Cardiac muscle cell (in vitro differentiated cells and primary cell): ENCODE data around the gene TMEM204. TPM values are rescaled to one million over a fixed set of nuclear protein-coding genes. Genes with fewer than 3 reads are reported as not detected.
A peak's percentile ranks its signal among the peaks of the same experiment; 100 is the strongest.

ENCODE experiments used
- DNase-seq, 2 donors: peaks; one replicate each; pipeline versions ENCODE4 v3.0.0 to v3.0.0-alpha.2; 2010 to 2017; ENCODE audit warnings: low read depth in 1 of 2, low spot score in 1 of 2
- H3K27ac ChIP-seq: fragments of 200-600 bp; sonication (generic); 2 replicates; pipeline ENCODE4 v1.5.1; 2016
- H3K27me3 ChIP-seq: fragments of 200-600 bp; sonication (generic); 2 replicates; pipeline ENCODE4 v1.6.0; 2016; ENCODE audit warnings: control low read depth
- H3K36me3 ChIP-seq: fragments of 200-600 bp; sonication (generic); 2 replicates; pipeline ENCODE4 v1.5.1; 2016; ENCODE audit warnings: control low read depth
- H3K4me1 ChIP-seq: fragments of 200-600 bp; sonication (generic); 2 replicates; pipeline ENCODE4 v1.8.1; 2017; ENCODE audit warnings: low read depth, mild to moderate bottlenecking, mixed run types
- H3K4me3 ChIP-seq: fragments of 200-600 bp; sonication (generic); 2 replicates; pipeline ENCODE4 v1.5.1; 2016; ENCODE audit warnings: mild to moderate bottlenecking
- H3K9me3 ChIP-seq: fragments of 200-600 bp; sonication (generic); 2 replicates; pipeline ENCODE4 v1.5.1; 2017; ENCODE audit warnings: low read depth, mild to moderate bottlenecking, control low read depth
- polyA plus RNA-seq: library from polyadenylated mRNA; unstranded; fragments of >200 nt; fragmentation: Nextera tagmentation; extraction: Ambion mirVana; gene quantifications from 2 replicates; pipeline ENCODE4 v1.2.1, GENCODE V29; 2016
- total RNA-seq: library from RNA; depleted of rRNA; stranded (reverse); fragments of >200 nt; gene quantifications from 2 replicates; pipeline ENCODE4 v1.2.3, GENCODE V29; 2016
- TF ChIP-seq, protein P1 (sequence below): IDR thresholded peaks from 2 replicates; pipeline ENCODE4 v1.5.1; 2012; ENCODE audit warnings: low read depth, mild to moderate bottlenecking, low read length

The TMEM204 gene
- total and polyA plus RNA-seq, 2 experiments from 2014 or later: 0.44 to 0.83 TPM

DNA sequence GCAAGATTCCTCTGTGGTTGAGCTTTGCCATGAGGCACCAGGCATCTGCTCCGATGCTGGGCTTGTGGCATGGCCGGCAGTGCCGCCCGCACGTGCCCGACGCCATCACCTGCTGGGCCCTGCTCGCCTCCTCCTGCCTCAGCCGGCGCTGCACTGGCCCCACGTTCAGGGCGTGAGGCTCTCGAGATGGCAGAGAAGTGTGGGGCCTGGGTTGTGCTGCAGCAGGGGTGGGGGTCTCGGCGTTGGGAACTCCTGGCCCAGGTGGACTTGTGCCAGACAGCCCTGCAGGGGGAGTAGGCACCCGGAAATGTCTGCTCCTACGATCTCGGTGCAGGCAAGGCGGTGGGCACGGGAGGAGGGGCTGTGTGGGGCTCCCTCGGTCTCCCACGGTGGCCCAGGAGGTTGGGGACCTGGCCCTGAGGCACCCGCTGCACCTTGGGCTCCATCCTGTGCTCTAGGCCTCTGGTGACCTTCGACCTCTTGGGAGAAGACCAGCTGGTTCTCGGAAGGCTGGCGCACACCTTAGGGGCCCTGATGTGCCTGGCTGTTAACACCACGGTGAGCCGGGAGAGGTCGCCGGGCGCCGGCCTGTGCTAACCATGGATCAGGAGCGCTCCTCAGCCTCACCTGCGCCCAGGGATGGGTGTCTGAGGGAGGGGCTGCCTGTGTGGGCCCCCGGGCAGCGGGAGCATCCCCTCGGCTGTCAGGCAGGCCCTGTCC, 26.8 kb upstream of the TMEM204 start:
- no peak for DNase-seq
- H3K27me3 ChIP-seq: no peaks in the 10 kb centered on the region
- no peaks in the 10 kb centered on the region for H3K9me3 ChIP-seq
- TF ChIP-seq, protein P1, sequence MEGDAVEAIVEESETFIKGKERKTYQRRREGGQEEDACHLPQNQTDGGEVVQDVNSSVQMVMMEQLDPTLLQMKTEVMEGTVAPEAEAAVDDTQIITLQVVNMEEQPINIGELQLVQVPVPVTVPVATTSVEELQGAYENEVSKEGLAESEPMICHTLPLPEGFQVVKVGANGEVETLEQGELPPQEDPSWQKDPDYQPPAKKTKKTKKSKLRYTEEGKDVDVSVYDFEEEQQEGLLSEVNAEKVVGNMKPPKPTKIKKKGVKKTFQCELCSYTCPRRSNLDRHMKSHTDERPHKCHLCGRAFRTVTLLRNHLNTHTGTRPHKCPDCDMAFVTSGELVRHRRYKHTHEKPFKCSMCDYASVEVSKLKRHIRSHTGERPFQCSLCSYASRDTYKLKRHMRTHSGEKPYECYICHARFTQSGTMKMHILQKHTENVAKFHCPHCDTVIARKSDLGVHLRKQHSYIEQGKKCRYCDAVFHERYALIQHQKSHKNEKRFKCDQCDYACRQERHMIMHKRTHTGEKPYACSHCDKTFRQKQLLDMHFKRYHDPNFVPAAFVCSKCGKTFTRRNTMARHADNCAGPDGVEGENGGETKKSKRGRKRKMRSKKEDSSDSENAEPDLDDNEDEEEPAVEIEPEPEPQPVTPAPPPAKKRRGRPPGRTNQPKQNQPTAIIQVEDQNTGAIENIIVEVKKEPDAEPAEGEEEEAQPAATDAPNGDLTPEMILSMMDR: no peak
- no peak overlapping the region for H3K4me3 ChIP-seq
- H3K27ac ChIP-seq: no peak overlapping the region
- H3K4me1 ChIP-seq: peaks cover 9% of the 10 kb centered on the region
- H3K36me3 ChIP-seq: peaks cover 13% of the 10 kb centered on the region

DNA sequence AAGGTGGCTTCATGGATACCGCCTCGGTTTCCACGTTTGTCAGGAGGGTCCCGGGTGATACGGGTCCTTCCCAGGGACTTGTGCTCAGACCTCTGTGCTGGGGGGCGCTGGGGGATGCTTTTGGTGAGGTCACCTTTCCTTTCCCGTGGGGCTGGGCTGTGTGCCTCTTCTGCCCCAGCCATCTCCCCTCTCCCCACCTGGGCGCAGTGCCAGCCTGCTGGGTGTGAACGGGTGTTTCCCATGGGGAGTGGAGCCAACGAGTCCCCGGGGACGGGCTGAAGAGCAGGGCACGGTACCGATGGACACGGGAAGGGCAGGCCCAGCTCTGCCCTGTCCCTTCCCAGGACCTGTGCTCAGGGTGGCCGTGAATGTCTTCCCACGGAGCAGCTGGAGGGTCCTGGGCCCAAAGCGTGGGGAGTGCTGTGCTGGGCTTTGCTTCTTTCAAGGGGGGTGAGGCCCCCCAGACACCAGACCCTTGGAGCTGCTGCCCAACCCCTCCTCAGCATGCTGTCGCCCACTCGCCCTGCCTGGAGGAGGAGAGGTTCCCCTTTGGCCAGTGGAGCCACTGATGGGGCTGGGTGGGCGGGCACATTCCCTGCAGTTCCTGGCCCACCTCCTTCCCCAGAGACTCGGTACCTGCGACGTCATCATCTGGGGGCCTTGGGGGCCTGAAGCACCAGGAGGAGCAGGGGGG, 24.8 kb upstream of the TMEM204 start:
- TF ChIP-seq, protein P1: no peak
- no peaks in the 10 kb centered on the region for H3K36me3 ChIP-seq
- no peak for DNase-seq
- H3K27me3 ChIP-seq: no peaks in the 10 kb centered on the region
- H3K4me3 ChIP-seq: no peak overlapping the region
- peaks cover 9% of the 10 kb centered on the region for H3K4me1 ChIP-seq
- H3K9me3 ChIP-seq: no peaks in the 10 kb centered on the region
- peak overlapping the region; percentile 92 for H3K27ac ChIP-seq

DNA sequence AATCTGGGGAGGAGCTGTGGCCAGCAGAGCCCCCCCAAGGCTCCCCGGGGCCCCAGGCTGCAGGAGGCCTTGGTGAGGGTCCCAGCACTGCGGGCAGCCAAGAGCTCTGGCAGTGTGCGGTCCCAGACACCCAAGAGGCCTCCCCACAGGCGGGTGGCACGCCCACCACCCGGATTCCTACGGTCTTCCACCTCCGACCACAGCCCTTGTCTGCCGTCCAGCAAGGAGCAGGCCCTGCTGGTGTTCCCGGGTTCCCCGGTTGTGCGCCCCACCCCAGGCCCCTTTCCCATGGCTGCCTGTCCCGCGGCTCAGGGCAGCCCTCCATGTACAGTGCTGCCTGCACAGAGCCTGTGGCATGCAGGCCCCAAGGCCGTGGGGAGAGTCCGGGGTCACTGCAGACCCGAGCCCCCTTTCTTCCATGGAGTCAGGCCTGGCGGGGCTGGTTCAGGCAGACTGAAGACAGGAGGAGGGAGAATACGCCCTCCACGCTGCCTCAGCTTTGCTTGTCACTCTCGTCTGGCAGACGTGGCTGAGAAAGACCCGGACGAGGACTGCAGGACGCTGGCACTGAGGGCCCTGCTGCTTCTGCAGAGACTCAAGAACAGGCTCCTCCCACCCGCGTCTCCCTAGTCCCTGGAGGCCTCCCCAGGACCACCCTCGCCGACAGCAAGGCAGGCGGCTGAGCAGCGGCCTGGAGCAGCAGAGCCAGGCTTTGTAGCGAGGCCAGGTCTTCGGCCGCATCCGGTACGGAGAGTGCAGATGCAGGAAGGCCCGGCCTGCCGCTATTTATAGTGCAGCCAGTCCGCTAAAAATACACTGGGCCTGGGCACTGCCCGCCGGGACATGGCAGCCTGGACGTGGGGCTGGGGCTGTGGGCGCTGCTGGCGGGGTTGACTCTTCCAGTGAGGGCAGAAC, 23.9 kb upstream of the TMEM204 start:
- H3K4me3 ChIP-seq: no peak overlapping the region
- H3K27me3 ChIP-seq: no peaks in the 10 kb centered on the region
- H3K9me3 ChIP-seq: no peaks in the 10 kb centered on the region
- peak in 1 of 2 donors; percentile 56 for DNase-seq
- peaks cover 9% of the 10 kb centered on the region for H3K4me1 ChIP-seq
- no peaks in the 10 kb centered on the region for H3K36me3 ChIP-seq
- TF ChIP-seq, protein P1: no peak
- peak overlapping the region; percentile 92 for H3K27ac ChIP-seq

DNA sequence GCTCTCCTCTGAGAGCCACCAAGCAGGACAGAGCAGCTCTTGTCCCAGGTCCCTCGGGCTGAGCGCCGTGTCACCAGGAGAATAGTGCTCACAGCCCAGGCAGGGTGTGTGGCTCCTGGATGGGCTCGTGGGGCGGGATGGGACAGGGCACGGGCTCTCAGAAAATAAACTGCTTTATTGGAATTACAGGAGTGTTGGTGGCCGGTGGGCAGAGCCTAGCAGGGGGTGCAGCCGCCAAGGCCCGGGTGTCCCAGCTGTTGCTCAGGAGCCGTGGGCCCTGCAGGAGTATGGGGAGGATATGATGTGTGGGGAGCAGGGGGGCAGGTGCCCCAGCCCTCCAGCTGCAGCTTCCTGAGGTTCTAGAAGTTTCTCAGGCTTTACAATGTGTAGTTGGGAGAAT, 23.2 kb upstream of the TMEM204 start:
- H3K4me1 ChIP-seq: peaks cover 9% of the 10 kb centered on the region
- H3K27ac ChIP-seq: peak overlapping the region; percentile 92
- no peak for DNase-seq
- H3K36me3 ChIP-seq: no peaks in the 10 kb centered on the region
- H3K9me3 ChIP-seq: no peaks in the 10 kb centered on the region
- TF ChIP-seq, protein P1: no peak
- H3K4me3 ChIP-seq: no peak overlapping the region
- no peaks in the 10 kb centered on the region for H3K27me3 ChIP-seq

DNA sequence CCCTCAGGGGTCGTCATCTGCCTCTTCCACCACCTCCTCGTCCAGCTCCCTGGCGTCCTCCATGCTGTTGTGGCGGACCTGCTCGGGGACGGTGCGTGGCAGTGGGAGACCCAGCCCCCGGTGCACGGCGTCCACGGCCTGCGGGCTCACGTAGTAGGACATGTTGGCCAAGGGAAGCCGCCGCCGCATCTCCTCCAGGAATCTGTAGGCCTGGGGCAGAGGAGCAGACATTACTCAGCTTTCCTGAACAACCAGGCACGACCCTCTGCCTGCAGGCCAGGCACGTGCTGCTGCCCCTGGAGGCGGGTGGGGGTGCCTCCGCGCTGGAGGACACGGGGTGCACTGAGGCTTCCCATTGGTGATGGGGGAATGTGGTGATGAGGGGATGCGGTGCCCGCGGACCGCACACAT, 22.5 kb upstream of the TMEM204 start:
- Histone ChIP-seq H3K36me3 (no peaks in the 10 kb centered on the region), H3K4me1 (peaks cover 9% of the 10 kb centered on the region), H3K9me3 (no peaks in the 10 kb centered on the region), H3K27me3 (no peaks in the 10 kb centered on the region), H3K4me3 (no peak overlapping the region), H3K27ac (no peak overlapping the region)
- TF ChIP-seq, protein P1: no peak
- DNase-seq: no peak
